CD4-positive, alpha-beta memory T cell (primary cell): ENCODE results near the gene ATP2B2. TPM values are rescaled to one million over a fixed set of nuclear protein-coding genes. Genes with fewer than 3 reads are reported as not detected.

Experiments
- CTCF ChIA-PET: fragments of 350-600 bp; sonication (Branson Sonifier 250); formaldehyde crosslinking; loops from one replicate; lab custom pipeline; 2021; ENCODE audit warnings: inconsistent platforms; ENCODE audit not compliant: partially characterized antibody; lab: Charles Lee
- POLR2A ChIA-PET: fragments of 350-600 bp; sonication (Branson Sonifier 250); formaldehyde crosslinking; loops from one replicate; lab custom pipeline; 2021; ENCODE audit not compliant: partially characterized antibody; lab: Charles Lee
- DNase-seq, 5 donors: peaks; one replicate each; pipeline versions ENCODE4 v3.0.0 to v3.0.0-alpha.2; 2020 to 2022; ENCODE audit warnings: mixed read lengths in 1 of 5
- H3K27ac ChIP-seq: one replicate; pipeline ENCODE4 v1.7.0; 2013; ENCODE audit warnings: low read depth, low read length
- H3K27me3 ChIP-seq: 2 replicates; pipeline ENCODE4 v1.7.0; 2013; ENCODE audit warnings: mild to moderate bottlenecking, low read length, moderate library complexity; ENCODE audit not compliant: insufficient read depth
- H3K36me3 ChIP-seq: 2 replicates; pipeline ENCODE4 v1.7.0; 2013; ENCODE audit warnings: mild to moderate bottlenecking, low read length, moderate library complexity; ENCODE audit not compliant: insufficient read depth
- H3K4me1 ChIP-seq: 2 replicates; pipeline ENCODE4 v1.7.0; 2013; ENCODE audit warnings: mild to moderate bottlenecking, low read length, moderate library complexity; ENCODE audit not compliant: insufficient read depth
- H3K4me3 ChIP-seq, 2 donors: one replicate each; pipeline ENCODE4 v1.7.0; 2013; ENCODE audit warnings: low read length in 2 of 2, mild to moderate bottlenecking in 1 of 2
- H3K9me3 ChIP-seq, 2 donors: one replicate each; pipeline ENCODE4 v1.7.0; 2013; ENCODE audit warnings: low read length in 2 of 2, control low read depth in 1 of 2; ENCODE audit not compliant: control insufficient read depth in 1 of 2
- H3K27ac Mint-ChIP-seq, 7 donors: one replicate each; pipeline ENCODE4 v1.8.0; 2020 to 2021; ENCODE audit warnings: mixed read lengths in 7 of 7, mild to moderate bottlenecking in 6 of 7, inconsistent platforms in 3 of 7, moderate library complexity in 3 of 7
- H3K27me3 Mint-ChIP-seq, 2 donors: one replicate each; pipeline ENCODE4 v1.8.0; 2020 to 2021; ENCODE audit warnings: mixed read lengths in 2 of 2
- H3K36me3 Mint-ChIP-seq, 2 donors: one replicate each; pipeline ENCODE4 v1.8.0; 2020 to 2021; ENCODE audit warnings: mixed read lengths in 2 of 2, inconsistent platforms in 1 of 2, mild to moderate bottlenecking in 1 of 2
- H3K4me1 Mint-ChIP-seq, 4 donors: one replicate each; pipeline ENCODE4 v1.8.0; 2020 to 2021; ENCODE audit warnings: mixed read lengths in 4 of 4, mild to moderate bottlenecking in 1 of 4
- H3K4me3 Mint-ChIP-seq, 8 donors: one replicate each; pipeline ENCODE4 v1.8.0; 2020 to 2021; ENCODE audit warnings: mixed read lengths in 8 of 8, mild to moderate bottlenecking in 7 of 8, moderate library complexity in 6 of 8, inconsistent platforms in 3 of 8
- H3K9me3 Mint-ChIP-seq, 8 donors: one replicate each; pipeline ENCODE4 v1.8.0; 2020 to 2021; ENCODE audit warnings: mixed read lengths in 8 of 8, mild to moderate bottlenecking in 5 of 8, inconsistent platforms in 3 of 8, moderate library complexity in 1 of 8
- intact Hi-C: fragments of 100-400 bp; cut with micrococcal nuclease; formaldehyde crosslinking; loops from one replicate; pipeline ENCODE4 v1.15.1; 2023
- polyA plus RNA-seq, 2 donors: library from polyadenylated mRNA; unstranded; fragments of 300-500 nt; fragmentation: Illumina TruSeq; gene quantifications; one replicate each; pipeline ENCODE4 v1.2.3, GENCODE V29; 2021
- total RNA-seq, 2 experiments: library from RNA; stranded (reverse); gene quantifications; one replicate each; pipeline ENCODE4 v1.2.3, GENCODE V29; 2021

Gene ATP2B2
- total and polyA plus RNA-seq, 4 experiments from 2014 or later: not detected

DNA sequence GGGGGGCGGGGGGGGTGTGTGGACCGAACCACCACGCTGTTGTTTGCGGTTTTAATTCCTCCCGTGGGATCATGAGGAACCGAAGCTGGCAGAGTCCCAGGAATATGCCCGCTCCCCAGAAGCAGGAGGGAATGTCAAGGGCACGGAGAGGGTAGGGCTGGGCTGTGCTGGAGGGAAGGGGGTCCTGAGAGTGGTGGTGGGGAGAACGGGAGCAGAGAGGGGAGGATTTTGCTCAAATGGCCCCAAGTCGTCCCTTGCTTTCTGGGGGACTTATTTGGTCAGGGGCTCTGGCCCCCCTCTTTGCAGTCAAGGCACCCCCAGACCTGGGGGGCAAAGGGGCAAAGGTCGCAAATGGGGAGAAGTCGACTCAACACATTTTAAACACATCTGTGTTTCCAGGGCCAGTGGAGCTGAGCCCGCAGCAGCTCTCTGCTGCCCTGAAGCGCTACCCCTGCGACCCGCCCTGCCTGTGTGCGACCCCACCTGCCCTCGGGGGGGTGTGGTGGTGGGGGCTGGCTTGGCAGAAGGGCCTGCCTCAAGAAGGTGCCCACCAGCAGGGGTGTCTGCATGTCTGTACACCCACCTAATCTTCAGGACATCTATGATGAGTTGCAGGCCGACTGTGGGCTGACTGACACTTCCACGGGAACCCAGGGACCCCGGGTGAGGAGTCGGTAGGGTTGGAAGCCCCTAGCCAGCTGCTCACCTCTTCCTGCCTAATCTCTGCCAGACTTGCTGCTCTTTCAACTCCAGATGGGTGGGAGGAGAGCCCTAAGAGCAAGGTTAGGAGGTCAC is 602 bp upstream of the ATP2B2 start:
- peaks cover 16% of the 10 kb centered on the region in 2 donors for H3K27me3 Mint-ChIP-seq
- H3K4me3 Mint-ChIP-seq: peak overlapping the region in 5 of 8 donors; percentile 32 to 75 (median 56)
- H3K4me3 ChIP-seq: no peak overlapping the region
- ChIA-PET POLR2A (no interaction called here), CTCF (no interaction called here)
- H3K4me1 Mint-ChIP-seq: no peaks in the 10 kb centered on the region
- intact Hi-C loops: no loop called here
- no peaks in the 10 kb centered on the region for H3K9me3 Mint-ChIP-seq
- peaks cover 6% of the 10 kb centered on the region for H3K27me3 ChIP-seq
- H3K36me3 ChIP-seq: no peaks in the 10 kb centered on the region
- no peak for DNase-seq
- H3K27ac Mint-ChIP-seq: no peak overlapping the region
- H3K9me3 ChIP-seq: no peaks in the 10 kb centered on the region
- H3K27ac ChIP-seq: no peak overlapping the region
- peaks cover 5% of the 10 kb centered on the region for H3K4me1 ChIP-seq
- H3K36me3 Mint-ChIP-seq: no peaks in the 10 kb centered on the region

DNA sequence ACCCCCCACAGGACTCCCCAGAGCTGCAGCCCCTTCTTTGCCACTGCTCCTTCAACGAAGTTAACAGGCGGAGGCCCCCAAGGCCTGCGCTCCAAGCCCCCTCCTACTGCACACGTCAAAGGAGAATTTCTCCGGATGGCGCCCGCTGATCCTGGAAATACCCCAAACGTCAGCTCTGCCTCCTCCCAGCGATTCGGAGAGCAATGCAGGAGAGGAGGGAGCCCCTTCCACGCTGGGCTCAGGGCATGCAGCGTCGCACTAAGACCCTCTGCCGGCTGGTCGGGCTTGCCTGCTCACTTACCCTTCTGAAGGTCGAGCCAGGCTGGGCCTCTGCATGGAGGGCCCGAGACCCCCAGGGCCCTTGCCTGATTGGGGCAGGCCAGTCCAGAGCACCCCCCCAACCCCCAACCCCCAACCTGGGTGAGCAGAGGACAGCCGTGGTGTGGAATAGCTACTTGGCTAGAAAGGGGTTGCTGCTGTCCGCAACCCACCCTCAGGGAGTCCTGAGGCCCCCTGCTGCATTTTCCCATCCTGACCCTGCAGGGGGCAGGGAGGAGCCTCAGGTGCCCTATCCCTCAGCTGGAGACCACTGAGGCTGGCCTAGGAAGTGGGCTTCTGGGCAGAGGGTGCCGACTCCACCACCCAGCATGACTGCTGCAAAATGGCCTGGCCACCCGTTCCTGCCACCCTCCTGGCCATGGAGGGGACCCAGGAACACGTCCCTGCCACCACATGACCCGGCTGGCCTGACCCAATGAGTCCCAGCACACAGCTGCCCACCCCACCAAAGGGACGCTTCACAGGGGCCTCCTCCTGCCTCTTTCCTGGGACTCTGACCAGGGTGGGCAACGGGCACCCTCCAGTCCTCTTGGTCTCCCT is 976 bp downstream of the ATP2B2 start:
- peaks cover 14 to 16% of the 10 kb centered on the region in 2 donors for H3K27me3 Mint-ChIP-seq
- no peak overlapping the region for H3K4me3 ChIP-seq
- H3K36me3 Mint-ChIP-seq: no peaks in the 10 kb centered on the region
- POLR2A ChIA-PET: no interaction called here
- peak overlapping the region in 6 of 8 donors; percentile 40 to 66 (median 56) for H3K4me3 Mint-ChIP-seq
- no peaks in the 10 kb centered on the region for H3K9me3 ChIP-seq
- H3K36me3 ChIP-seq: no peaks in the 10 kb centered on the region
- peaks cover 0 to 5% (median under 1%) of the 10 kb centered on the region in 4 donors for H3K4me1 Mint-ChIP-seq
- intact Hi-C loops: no loop called here
- no peak overlapping the region for H3K27ac Mint-ChIP-seq
- peaks cover 6% of the 10 kb centered on the region for H3K27me3 ChIP-seq
- no peak for DNase-seq
- H3K27ac ChIP-seq: no peak overlapping the region
- CTCF ChIA-PET: no interaction called here
- H3K4me1 ChIP-seq: peaks cover 5% of the 10 kb centered on the region
- H3K9me3 Mint-ChIP-seq: no peaks in the 10 kb centered on the region

DNA sequence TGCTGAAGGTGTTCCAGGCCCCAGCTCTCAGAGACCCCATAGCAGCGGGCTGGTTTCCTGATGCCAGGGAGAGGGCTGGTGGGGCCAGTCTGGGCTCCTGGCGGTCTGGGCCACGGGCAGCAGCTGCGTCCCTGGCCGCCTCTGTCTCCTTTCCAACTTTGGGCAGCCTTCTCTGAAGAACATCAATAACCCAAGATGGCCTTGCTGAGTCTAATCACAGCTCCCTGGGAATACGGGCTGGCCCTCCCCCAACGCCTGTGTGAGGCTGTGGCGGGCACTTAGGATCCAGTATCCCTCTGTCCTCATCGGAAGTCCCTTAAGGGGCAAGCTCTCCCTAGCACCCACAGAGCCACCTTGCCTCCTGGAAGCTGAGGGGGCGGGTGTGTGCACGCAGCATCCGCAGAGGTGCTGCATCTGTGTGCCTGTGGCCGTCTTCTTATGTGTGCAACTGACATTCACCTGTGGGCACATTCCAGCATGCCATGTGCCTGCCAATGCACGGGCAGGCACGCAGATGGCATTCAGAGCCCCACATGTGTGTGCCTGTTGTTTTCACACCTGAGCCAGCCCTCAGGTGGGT is 2.1 kb downstream of the ATP2B2 start:
- no peak overlapping the region for H3K27ac ChIP-seq
- Mint-ChIP-seq H3K36me3 (no peaks in the 10 kb centered on the region), H3K4me1 (peaks cover 0 to 5% (median under 1%) of the 10 kb centered on the region in 4 donors), H3K27me3 (peaks cover 14 to 20% of the 10 kb centered on the region in 2 donors), H3K27ac (no peak overlapping the region), H3K9me3 (no peaks in the 10 kb centered on the region), H3K4me3 (no peak overlapping the region)
- CTCF ChIA-PET: no interaction called here
- no peaks in the 10 kb centered on the region for H3K36me3 ChIP-seq
- intact Hi-C loops: no loop called here
- DNase-seq: no peak
- peaks cover 5% of the 10 kb centered on the region for H3K4me1 ChIP-seq
- H3K27me3 ChIP-seq: peaks cover 6% of the 10 kb centered on the region
- POLR2A ChIA-PET: no interaction called here
- H3K4me3 ChIP-seq: no peak overlapping the region
- no peaks in the 10 kb centered on the region for H3K9me3 ChIP-seq

DNA sequence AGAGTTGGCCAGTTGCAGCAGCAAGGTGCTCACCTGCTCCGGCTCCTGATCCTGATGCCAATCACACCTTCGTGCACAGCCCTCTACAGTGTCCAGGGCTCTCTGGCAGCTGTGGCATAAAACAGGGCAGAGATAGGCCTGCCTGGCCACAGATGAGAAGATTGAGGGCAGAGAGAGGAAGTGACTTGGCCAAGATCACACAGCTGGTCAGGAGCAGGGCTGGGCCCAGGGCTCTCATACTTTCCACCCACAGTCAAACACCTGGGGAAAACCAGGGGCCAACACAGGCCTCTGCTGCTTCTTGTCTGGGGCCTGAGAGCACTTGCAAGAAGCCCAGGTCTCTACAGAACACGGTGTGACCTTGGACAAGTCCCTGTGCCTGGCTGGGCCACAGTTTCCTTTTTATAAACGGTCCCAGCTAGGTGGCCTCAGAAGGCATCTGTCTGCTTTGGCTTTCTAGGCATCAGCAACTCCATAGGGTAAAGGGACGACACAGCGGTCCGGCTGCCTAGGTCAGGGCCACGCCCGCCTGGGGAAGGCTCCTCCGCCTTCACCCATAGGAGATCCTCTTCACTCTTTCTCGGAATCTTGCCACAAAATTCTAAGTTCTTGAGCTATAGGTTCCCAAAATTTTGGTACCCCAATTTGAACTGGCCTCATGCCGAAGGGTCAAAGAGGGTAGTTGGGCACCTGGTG is 3.1 kb downstream of the ATP2B2 start:
- Mint-ChIP-seq H3K27ac (no peak overlapping the region), H3K4me1 (peaks cover 0 to 5% (median under 1%) of the 10 kb centered on the region in 4 donors), H3K27me3 (peaks cover 12 to 18% of the 10 kb centered on the region in 2 donors), H3K9me3 (no peaks in the 10 kb centered on the region), H3K36me3 (no peaks in the 10 kb centered on the region), H3K4me3 (no peak overlapping the region)
- CTCF ChIA-PET: no interaction called here
- Histone ChIP-seq H3K4me1 (peaks cover 5% of the 10 kb centered on the region), H3K27ac (no peak overlapping the region), H3K4me3 (no peak overlapping the region), H3K27me3 (peaks cover 6% of the 10 kb centered on the region), H3K36me3 (no peaks in the 10 kb centered on the region), H3K9me3 (no peaks in the 10 kb centered on the region)
- no peak for DNase-seq
- intact Hi-C loops: no loop called here
- POLR2A ChIA-PET: no interaction called here

DNA sequence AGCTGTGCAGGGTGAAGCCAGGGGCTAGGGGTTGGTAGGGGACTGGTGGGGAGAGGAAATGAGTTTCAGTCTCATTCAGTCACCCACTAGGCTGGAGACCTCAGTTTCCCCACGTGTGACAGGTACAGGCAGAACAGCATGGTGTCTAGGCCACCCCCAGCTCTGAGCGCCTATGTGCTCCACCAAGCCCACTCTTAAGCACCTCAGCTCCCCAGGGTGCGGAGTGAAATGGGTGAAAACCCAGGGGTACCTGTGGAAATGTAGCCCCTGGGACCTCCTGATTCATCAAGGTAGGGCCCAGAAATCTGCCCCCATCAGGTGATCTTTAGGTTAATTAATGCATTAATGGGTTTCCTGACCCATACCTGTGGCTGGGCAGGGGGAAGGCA is 3.7 kb downstream of the ATP2B2 start:
- H3K4me1 Mint-ChIP-seq: peaks cover 0 to 5% (median under 1%) of the 10 kb centered on the region in 4 donors
- H3K9me3 Mint-ChIP-seq: no peaks in the 10 kb centered on the region
- H3K27ac Mint-ChIP-seq: no peak overlapping the region
- H3K36me3 Mint-ChIP-seq: no peaks in the 10 kb centered on the region
- H3K27me3 Mint-ChIP-seq: peaks cover 12 to 18% of the 10 kb centered on the region in 2 donors
- POLR2A ChIA-PET: no interaction called here
- CTCF ChIA-PET: no interaction called here
- H3K36me3 ChIP-seq: no peaks in the 10 kb centered on the region
- no peak for DNase-seq
- no peaks in the 10 kb centered on the region for H3K9me3 ChIP-seq
- intact Hi-C loops: no loop called here
- H3K27me3 ChIP-seq: peaks cover 6% of the 10 kb centered on the region
- no peak overlapping the region for H3K4me3 ChIP-seq
- H3K4me3 Mint-ChIP-seq: no peak overlapping the region
- peaks cover 5% of the 10 kb centered on the region for H3K4me1 ChIP-seq
- no peak overlapping the region for H3K27ac ChIP-seq

DNA sequence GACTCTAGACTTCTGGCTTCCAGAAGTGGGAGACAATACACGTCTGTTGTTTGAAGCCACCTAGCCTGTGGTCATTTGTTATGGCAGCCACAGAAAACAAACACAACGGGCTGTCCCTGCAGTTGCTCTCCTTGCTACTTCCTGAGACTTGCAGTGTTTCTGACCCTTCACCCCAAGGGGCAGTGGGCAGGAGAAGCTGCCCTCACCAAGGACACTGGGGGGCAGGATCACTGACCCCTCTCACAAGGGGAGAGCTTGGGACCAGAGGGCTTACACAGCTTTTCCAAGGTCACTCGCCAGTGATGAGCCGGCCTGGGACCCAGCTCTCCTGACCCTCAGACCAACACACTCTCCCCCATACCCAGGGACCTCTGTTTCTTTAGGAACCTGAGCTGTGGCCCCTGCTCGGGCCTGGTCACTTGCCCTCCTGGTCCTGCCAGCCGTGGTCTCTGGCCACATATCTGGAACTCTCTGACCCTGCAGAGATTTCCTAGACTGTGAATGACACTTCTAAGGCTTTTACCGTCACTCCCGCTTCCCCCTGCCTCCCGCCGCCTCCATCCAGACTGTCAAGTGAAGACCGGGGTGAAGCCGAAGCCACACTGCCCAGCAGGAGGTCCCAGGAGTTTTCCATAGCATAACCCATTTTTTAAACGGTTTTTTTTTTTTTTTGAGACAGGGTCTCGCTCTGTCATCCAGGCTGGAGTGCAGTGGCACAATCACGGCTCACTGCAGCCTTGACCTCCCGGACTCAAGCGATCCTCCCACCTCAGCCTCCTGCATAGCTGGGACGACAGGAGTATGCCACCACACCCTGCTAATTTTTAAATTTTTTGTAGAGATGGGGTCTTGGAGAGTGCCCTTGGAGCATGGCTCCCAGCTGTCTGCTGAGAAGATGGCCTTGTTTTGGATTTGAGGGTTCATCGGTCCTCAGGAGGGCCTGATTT is 4.4 kb downstream of the ATP2B2 start:
- H3K4me1 ChIP-seq: peaks cover 5% of the 10 kb centered on the region
- H3K4me1 Mint-ChIP-seq: peaks cover 0 to 5% (median under 1%) of the 10 kb centered on the region in 4 donors
- no peak overlapping the region for H3K4me3 ChIP-seq
- H3K4me3 Mint-ChIP-seq: no peak overlapping the region
- peaks cover 12 to 18% of the 10 kb centered on the region in 2 donors for H3K27me3 Mint-ChIP-seq
- H3K27me3 ChIP-seq: peaks cover 6% of the 10 kb centered on the region
- H3K27ac Mint-ChIP-seq: no peak overlapping the region
- no peaks in the 10 kb centered on the region for H3K36me3 Mint-ChIP-seq
- ChIA-PET POLR2A (no interaction called here), CTCF (no interaction called here)
- H3K9me3 Mint-ChIP-seq: no peaks in the 10 kb centered on the region
- no peak for DNase-seq
- intact Hi-C loops: no loop called here
- no peak overlapping the region for H3K27ac ChIP-seq
- H3K9me3 ChIP-seq: no peaks in the 10 kb centered on the region
- no peaks in the 10 kb centered on the region for H3K36me3 ChIP-seq
